Activated T-cell treated with anti-CD3 and anti-CD28 coated beads for 48 hours (primary cell): ENCODE data around the gene ATP2B1.
"Not testable (repeated sequence)": the region's sequence is repeated elsewhere in the genome, so short reads cannot be mapped to it uniquely, and the experiment has no call there.

ENCODE experiments used
- DNase-seq: peaks from one replicate; pipeline ENCODE4 v3.0.0-alpha.2; 2020; ENCODE audit warnings: low read depth

The ATP2B1 gene

GRCh38 chr12:89708565-89709156, at the start of gene ATP2B1:
TSS of gene ATP2B1 (minus strand) at chr12:89708838. CDS start at chr12:89655886, 52,952 bp downstream.
- DNase-seq: peak; percentile 82

- DNase-seq: not testable (repeated sequence)
These were observed 49.3 kb upstream of the ATP2B1 start for GRCh38 chr12:89757987-89758386.

DNA sequence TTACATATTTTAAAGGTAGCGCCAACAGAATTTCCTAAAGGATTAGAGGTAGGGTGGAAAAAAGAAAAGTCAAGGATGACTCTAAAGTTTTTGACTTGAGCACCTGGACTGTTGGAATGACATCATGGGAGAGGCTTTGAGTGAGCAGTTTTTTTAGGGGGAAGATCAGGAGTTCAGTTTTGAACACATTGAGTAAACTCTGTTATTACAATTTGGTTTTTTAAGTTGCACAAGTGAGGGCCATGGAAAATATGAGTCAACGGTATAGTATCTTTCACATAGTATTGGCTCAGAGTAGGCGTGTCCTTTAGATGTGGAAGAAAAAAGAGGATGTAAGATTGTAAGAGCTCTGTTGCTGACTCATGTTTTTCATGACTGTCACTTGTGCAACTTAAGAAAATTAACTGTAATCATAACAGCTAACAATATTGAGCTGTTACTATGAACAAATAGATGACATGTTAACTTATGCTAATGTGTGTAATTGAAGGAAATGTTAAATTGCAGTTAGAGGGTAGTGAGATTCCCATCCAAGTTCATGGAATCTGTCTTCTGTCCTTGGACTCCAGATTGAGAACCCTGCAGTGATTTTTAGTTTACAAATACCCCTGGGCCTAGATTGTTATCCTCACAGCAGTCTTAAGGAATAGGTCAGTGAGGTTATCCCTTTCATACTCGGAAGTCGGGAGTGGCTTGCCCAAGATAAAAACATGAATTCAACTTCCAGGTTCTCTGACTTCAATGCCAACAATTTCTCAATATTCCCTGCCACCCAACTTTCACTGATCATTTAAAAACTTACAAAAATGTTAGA, 48.2 kb upstream of the ATP2B1 start:
- DNase-seq: no peak

GRCh38 chr12:89756194-89756584, 47.6 kb upstream of the ATP2B1 start:
- no peak for DNase-seq

GRCh38 chr12:89753997-89754396, 45.4 kb upstream of the ATP2B1 start:
- DNase-seq: no peak

- DNase-seq: no peak
These were observed 43.7 kb upstream of the ATP2B1 start for GRCh38 chr12:89752341-89752740.

DNA sequence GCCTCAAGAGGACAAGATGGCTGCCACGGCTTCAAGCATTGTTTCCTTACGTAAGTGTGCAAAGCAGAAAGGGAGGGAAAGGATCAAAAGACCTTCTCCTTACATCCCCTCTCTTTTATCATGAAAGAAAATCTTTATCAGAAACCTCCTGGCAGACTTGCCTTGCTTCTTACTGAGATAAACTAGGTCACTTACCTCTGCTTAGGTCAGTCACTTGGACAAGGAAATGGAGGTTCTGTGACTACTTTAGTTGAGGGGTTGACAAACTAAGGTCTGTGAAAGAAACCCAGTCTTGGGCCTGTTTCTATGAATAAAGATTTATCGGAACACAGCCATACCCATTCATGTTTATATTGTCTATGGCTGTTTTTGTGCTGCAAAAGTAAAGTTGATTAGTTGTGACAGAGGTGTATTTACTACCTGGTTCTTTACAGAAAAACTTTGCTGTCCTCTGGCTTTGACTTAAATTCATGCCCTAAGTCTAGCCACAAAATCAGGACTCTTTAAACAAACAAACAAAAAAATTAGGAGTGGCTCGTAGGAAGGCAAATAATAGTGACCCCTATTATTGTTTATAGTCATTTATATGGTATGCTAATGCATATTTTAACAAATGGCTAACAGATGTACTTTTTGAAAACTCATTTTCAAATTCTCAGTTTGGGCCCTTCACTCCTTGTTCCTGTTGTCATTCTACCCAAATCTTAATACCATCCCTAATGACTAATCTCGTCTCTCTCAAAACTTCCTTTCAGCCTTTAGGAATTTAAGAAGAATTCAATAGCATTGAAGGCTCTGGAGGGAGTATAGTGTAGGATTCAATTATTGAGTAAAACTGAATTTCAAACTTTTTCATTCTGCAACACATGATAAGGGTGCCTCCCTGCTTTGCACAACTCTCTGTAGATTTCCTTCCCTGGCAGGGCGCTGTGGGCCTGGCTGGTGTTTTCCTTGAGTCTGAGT, 42.0 kb upstream of the ATP2B1 start:
- DNase-seq: no peak

- DNase-seq: no peak
These were observed 40.2 kb upstream of the ATP2B1 start for GRCh38 chr12:89748791-89749190.

DNA sequence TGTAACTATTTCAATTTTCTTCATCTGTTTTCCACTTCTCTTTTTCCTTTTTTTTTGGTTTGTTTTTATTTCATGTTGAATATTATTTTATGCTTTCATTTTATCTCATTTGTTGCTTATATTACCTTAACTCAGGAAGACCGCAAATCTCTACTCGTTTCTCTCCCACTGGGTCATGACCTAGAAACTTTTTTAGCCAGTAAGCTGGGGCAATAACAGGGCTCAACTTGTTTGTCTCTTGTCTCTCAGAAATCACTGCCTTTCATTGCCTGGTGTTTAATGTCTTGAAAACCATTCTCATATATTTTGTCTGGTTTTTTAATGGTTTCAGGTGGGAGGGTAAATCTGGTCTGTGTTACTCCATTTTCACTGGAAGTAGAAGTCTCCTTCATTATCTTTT, 36.6 kb upstream of the ATP2B1 start:
- DNase-seq: no peak

GRCh38 chr12:89742337-89743022, 33.8 kb upstream of the ATP2B1 start:
- DNase-seq: no peak

DNA sequence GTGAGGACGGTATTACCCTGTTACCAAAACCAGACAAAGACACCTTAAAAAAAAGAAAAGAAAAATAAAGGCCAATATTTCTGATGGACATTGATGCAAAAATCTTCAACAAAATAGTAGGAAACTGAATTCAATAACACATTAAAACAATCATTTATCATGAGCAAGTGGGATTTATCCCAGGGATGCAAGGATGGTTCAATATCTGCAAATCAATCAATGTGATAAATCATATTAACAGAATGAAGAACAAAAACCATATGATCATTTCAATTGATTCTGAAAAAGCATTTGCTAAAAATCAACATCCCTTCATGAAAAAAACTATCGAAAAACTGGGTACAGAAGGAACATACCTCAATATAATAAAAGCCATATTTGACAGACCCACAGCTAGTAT, 32.3 kb upstream of the ATP2B1 start:
- no peak for DNase-seq

- DNase-seq: no peak
These were observed 28.4 kb upstream of the ATP2B1 start for GRCh38 chr12:89736995-89737394.

GRCh38 chr12:89733579-89734201, 25.1 kb upstream of the ATP2B1 start:
- DNase-seq: no peak

- no peak for DNase-seq
These were observed 23.9 kb upstream of the ATP2B1 start for GRCh38 chr12:89732522-89732921.

- no peak for DNase-seq
These were observed 23.0 kb upstream of the ATP2B1 start for GRCh38 chr12:89731614-89732013.

GRCh38 chr12:89731089-89731488, 22.5 kb upstream of the ATP2B1 start:
- DNase-seq: no peak

GRCh38 chr12:89729946-89730459, 21.4 kb upstream of the ATP2B1 start:
- DNase-seq: no peak

- no peak for DNase-seq
These were observed 14.6 kb upstream of the ATP2B1 start for GRCh38 chr12:89723276-89723675.

DNA sequence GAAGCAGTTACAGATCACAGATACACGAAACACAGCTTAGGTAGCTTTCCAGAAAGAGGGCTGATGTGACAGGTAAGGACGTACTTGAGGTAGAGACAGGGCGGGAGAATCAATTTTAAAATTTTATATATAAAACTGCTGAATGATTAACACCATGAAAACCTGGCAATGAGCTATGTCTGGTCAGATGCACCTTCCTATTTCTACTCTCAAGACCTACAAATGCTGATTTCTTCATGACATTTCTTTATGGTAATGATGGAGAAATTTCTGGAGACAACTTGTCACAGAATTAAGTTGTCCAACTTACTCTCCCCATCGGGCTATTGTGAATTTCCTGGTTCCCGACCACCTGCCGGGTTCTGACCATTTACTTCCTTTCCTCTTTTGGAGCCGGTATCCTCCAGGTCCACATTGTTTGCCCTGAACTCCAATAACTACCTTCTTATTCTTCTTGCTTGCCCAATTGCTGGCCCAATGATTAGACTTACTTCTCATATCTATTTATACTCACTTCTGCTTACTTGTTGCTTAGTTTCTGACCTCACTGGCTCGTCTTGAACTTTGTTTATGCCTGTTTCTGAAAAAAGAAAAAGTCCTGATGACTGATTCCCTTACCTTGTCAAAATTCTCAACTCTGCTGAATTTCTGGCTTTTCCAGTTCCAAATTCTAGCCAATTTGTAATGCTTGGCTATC, 12.8 kb upstream of the ATP2B1 start:
- DNase-seq: no peak

DNA sequence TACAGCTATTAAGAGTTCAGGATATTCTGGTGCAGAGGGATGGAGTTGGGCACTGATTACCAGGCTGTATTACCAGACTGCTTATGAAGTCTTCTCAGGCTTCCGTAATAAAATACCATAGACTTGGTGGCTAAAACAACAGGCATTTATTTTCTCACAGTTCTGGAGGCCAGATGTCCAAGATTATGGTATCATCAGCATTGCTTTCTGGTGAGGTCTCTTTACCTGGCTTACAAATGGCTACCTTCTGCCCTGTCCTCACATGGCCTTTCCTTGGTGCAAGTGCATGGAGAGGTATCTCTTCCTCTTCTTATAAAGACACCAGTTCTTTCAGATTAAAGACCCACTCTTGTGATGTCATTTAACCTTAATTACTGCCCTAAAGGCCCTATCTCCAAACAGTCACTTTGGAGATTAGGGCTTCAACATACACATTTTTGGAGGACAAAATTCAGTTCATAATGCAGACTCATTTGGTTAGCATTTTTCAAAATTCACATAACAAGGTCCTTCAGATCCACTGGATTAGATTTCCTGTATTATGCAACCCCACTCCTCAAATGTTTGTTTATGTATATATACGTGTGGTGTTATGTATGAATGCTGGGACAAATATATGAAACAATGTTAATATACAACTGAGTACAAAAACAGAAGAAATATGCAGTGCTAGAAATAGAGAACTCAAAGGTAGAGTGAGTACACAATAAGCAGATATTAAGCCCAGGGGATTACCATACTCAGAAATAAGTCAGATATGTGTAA, 9.3 kb upstream of the ATP2B1 start:
- no peak for DNase-seq
